CD1c-positive myeloid dendritic cell (primary cell): ENCODE measurements around the gene MYMX.
A peak's percentile ranks its signal among the peaks of the same experiment; 100 is the strongest.

Source experiments
- DNase-seq: peaks from one replicate; pipeline ENCODE4 v3.0.0-alpha.2; 2016; ENCODE audit errors: extremely low spot score

The MYMX gene

GRCh38 chr6:44219815-44220784 lies 3.4 kb downstream of the MYMX start:
- DNase-seq = no peak

DNA sequence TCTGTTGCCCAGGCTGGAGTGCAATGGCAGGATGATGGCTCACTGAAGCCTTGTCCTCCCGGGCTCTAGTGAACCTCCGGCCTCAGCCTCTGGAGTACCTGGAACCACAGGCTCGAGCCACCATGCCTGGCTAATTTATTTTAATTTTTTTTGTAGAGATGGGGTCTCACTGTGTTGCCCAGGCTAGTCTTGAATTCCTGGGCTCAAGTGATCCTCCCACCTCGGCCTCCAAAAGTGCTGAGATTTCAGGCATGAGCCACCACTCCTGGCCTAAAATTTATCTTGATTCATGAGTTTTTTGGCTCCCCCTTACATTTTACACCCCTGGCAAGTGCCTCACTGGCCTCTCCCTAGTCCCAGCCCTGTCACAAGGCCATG lies 4.2 kb downstream of the MYMX start:
- DNase-seq = no peak

DNA sequence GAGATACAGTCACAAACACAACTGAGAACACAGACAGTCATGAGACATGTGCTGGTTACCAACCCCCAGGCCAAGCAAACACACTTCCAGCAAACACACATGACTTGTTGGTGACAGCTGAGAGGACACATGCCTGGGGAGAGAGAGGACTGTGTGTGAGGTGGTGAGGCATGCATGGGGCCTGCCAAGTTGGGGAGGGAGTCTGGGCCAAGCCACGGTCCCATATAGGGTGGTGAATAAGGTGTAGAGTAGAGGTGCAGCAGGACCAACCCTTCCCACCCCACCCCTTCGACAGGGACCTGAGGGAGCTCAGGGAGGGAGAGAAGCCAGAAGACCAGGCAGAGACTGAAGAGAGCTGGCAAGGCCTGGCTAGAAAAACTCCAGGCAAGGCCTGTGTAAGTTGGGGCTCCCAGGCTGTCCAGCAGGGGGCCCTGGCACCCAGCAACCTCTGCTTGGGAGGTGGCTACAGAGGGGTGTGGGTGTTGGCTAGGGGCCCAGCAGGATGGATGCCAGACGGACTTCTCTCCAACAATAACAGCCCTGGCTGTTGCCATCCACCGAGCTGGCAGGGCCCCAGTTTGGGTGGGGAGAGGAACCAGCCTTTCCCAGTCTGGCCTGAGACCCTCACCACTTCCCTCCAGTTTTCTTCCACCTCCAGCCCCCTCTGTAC lies 4.7 kb downstream of the MYMX start:
- peak; percentile 84 for DNase-seq

- no peak for DNase-seq
These were observed 5.2 kb downstream of the MYMX start for GRCh38 chr6:44221961-44222335.

GRCh38 chr6:44222486-44223318 lies 6.0 kb downstream of the MYMX start:
- DNase-seq = no peak

- DNase-seq = peak; percentile 80
These were observed 6.7 kb downstream of the MYMX start, which contains the start of gene SLC29A1 for GRCh38 chr6:44223319-44224028. SLC29A1 (plus strand) TSS chr6:44223595; CDS start chr6:44227314, 3,719 bp downstream.

- no peak for DNase-seq
These were observed 7.6 kb downstream of the MYMX start for GRCh38 chr6:44224029-44224964.

DNA sequence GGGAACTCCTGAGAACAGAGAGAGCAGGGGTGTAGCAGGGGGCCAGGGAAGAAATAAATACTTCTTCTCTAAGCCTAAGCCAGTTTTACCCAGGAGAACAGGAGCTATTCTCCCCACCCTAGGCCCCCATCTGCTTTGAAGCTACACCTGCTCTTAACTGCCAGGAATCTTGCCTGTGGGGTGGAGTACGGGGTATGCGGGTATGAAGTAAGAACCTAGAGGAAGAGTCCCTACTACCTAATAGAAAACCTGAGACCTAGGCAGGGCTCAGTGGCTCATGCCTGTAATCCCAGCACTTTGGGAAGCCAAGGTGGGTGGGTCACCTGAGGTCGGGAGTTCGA lies 8.2 kb downstream of the MYMX start:
- DNase-seq = no peak

DNA sequence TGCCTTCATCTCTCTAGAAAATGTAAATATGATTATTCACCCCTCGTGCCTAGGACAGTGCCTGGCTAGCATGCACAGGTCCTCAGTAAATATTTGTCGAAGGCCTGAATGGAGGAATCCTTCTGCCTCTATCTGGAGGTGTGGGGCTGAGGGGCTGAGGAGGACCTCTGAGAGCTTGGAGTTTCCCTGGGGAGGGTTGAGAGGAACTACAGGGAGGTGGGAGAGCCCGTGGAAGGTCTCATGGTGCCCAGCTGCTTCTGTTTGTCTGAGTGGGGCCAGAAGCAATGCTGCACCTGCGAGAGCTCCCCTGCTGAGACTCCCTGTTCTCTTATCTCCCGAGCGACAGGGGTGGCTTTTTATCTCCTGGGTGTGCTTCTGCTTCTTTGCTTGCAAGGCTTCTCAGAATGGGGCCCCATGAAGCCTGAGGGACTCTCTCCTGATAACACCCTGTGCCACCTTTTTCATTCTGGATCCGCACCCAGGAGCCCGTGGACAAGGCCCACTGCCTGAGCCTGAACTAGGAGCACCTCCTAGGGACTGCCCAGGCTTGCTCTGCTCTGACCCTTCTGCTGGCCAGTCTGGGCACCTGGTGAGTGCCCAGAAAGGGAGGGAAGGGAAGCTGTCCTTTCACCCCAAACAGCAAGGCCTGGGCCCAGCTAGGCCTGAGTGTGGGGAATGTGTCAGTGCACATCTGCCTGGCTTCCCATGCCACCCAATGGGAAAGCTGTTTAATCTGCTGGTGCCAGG lies 9.0 kb downstream of the MYMX start:
- DNase-seq = no peak

DNA sequence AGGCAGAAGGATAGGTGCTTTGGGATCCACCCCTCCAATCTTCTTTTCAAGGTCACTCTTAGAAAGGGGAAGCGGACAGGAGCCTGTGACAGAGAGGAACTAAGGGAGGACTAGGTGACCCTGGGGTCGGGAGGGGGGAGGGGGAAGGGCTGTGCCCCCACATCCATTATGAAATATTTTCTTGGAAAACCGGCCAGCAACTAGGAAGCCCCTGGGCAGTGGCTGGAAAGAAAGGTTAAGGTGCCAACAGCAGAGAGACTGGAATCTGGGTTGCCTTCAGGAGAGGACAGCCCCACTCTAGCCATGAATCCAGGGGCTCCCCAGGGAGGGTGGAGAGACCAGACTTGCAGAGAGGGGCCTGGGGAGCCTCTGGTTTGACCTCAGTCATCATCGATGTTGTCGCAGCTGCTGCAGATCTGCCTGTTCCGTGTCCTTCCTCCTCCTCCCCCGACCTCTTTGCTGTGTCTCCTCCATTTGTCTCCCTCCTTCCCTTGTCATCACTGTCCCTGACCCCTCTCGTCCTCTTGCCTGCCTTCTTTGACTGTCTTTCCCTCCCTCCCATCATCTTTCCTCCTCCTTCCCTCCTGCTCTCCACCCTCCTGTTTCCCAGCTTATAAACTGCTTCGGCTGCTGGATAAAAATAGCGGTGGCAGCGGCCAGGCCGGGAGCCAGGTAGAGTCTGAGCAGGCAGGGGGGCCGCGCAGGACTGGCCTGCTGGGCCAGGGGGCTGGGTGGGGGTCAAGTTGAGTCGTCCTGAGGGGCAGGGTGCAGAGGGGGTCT lies 9.8 kb downstream of the MYMX start:
- no peak for DNase-seq

GRCh38 chr6:44227148-44227793 lies 10.5 kb downstream of the MYMX start:
- no peak for DNase-seq

DNA sequence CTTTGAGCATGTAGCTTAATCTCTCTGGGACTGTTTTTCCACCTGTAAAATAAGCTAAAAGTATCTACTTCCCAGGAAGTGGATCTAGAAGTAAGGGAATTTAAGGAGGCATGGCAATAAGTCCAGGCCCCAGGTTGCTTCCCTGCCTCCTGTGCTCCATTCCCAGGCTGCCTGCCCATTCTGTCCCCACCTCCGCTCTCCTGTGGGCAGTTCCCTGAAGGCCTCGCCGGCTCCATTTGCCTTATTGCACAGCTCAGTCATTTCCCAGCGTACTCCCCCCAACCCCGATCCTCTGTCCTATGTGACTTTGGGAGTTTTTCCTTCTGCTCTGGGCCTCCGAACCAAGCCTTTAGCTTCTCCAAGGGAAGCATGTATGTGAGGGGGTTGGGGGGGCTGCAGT lies 11.3 kb downstream of the MYMX start:
- DNase-seq = no peak

GRCh38 chr6:44228433-44228832 lies 11.7 kb downstream of the MYMX start:
- DNase-seq = no peak

DNA sequence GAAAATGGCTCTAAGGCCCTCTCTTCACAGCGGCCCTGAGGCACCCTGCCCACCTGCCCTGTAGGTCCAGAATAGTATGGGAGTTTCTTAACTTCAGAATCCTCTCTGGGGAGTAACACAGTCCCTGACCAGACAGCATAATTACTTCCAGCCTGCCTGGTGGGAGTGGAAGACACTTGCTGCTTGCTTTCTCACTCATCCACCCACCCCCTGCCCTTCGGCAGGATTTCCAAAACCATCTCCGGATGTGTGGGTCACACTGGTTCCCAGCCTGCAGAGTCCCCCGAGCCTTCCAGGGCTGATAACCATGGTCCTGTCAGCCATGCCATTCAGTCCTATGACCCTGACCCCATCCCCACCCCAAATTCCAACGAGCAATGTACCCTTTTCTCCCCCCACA lies 12.1 kb downstream of the MYMX start:
- DNase-seq = no peak

DNA sequence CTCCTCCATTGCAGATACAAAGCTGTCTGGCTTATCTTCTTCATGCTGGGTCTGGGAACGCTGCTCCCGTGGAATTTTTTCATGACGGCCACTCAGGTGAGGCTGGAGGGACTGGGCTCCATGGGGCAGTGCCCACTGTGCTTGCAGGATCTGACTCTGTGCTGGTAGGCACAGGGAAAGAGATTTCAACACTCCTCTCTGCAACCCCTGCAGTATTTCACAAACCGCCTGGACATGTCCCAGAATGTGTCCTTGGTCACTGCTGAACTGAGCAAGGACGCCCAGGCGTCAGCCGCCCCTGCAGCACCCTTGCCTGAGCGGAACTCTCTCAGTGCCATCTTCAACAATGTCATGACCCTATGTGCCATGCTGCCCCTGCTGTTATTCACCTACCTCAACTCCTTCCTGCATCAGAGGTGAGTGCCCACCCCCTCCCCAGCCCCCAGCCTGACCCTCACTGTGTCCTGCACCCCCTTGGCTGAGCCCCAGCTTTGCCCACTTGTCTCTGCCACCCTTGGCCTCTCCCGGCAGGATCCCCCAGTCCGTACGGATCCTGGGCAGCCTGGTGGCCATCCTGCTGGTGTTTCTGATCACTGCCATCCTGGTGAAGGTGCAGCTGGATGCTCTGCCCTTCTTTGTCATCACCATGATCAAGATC lies 12.8 kb downstream of the MYMX start:
- DNase-seq = no peak

DNA sequence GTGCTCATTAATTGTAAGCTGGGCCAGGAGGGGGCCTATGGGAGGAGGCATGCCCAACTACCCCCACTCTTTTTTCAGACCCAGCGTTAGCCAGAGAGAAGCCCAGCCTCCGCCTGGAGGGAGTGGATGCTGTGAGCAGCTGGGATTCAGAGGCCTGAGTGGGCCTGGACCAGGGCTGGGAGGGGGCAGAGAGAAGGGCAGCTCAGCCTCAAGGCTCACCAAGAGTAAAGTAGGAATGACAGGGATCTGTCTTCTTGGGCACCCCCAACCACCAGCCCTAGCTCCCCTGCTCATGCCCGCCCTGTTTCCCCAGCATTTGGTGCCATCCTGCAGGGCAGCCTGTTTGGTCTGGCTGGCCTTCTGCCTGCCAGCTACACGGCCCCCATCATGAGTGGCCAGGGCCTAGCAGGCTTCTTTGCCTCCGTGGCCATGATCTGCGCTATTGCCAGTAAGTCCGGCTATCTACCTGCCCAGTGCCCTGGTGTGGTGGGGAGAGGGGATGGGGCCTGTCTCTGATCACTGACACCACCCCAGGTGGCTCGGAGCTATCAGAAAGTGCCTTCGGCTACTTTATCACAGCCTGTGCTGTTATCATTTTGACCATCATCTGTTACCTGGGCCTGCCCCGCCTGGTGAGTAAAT lies 13.4 kb downstream of the MYMX start:
- DNase-seq = no peak

GRCh38 chr6:44231426-44231825 lies 14.7 kb downstream of the MYMX start:
- DNase-seq = peak; percentile 72
